Measurements from ENCODE around the gene METTL13. TPM values are rescaled to one million over a fixed set of nuclear protein-coding genes. Genes with fewer than 3 reads are reported as not detected.
A peak's percentile ranks its signal among the peaks of the same experiment; 100 is the strongest.

METTL13 gene
- total RNA-seq, 2 donors from 2014 or later: 19.9 to 42.7 TPM

DNA sequence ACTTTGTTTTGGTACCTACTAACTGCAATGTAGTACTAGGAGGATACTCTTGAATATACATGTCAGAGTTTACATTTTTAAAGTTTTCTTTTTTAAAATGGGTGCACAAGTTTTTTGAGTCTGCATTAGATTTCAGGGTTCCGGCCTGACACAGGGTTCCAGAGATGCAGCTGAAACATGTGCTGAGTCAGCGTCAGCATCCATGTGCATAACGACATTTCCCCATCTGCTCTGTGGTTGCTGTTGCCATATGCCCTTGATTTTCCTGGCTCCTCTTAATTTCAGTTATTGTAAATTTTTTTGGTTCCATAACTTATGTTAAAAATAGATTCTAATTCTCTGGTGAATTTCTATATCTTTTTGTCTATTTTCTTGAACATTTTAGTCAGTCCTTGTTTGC, 12.3 kb upstream of the METTL13 start:
- Histone ChIP-seq H3K27ac (no peak overlapping the region), H3K27me3 (no peaks in the 10 kb centered on the region), H3K4me1 (no peaks in the 10 kb centered on the region), H3K4me3 (no peak overlapping the region), H3K9me3 (no peaks in the 10 kb centered on the region), H3K36me3 (no peaks in the 10 kb centered on the region), H3K9ac (ENCODE audit: low read depth in 2 of 2, low read length in 2 of 2) (no peak overlapping the region)
- DNase-seq: no peak
- TF ChIP-seq, protein P1, sequence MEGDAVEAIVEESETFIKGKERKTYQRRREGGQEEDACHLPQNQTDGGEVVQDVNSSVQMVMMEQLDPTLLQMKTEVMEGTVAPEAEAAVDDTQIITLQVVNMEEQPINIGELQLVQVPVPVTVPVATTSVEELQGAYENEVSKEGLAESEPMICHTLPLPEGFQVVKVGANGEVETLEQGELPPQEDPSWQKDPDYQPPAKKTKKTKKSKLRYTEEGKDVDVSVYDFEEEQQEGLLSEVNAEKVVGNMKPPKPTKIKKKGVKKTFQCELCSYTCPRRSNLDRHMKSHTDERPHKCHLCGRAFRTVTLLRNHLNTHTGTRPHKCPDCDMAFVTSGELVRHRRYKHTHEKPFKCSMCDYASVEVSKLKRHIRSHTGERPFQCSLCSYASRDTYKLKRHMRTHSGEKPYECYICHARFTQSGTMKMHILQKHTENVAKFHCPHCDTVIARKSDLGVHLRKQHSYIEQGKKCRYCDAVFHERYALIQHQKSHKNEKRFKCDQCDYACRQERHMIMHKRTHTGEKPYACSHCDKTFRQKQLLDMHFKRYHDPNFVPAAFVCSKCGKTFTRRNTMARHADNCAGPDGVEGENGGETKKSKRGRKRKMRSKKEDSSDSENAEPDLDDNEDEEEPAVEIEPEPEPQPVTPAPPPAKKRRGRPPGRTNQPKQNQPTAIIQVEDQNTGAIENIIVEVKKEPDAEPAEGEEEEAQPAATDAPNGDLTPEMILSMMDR (IDR thresholded peaks at IDR 0.05): no peak
- intact Hi-C loops (cut with DNase I): no loop called here

DNA sequence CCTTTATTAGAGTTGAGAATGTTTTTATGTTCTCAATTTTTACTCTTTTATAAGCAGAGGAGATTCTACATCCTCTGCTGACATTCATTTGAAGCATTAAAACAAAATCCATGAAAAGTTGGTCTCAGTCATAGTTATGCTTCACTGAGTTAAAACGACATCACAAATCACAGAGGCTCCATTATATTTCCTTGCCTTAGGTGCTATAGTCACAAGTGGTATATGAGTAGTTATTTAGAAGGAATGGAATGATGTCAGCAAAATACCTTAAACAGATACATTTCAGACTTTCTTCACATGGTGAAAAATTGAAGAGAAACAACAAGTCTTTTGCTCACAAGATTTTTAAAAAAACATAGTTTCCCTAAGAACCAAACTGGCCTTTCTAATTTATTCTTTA, 11.7 kb upstream of the METTL13 start:
- DNase-seq: no peak
- no peaks in the 10 kb centered on the region for H3K4me1 ChIP-seq
- no peak overlapping the region for H3K4me3 ChIP-seq
- H3K9ac ChIP-seq (ENCODE audit: low read depth in 2 of 2, low read length in 2 of 2): no peak overlapping the region
- no peaks in the 10 kb centered on the region for H3K9me3 ChIP-seq
- intact Hi-C loops (cut with DNase I): no loop called here
- H3K36me3 ChIP-seq: no peaks in the 10 kb centered on the region
- H3K27me3 ChIP-seq: no peaks in the 10 kb centered on the region
- TF ChIP-seq, protein P1 (IDR thresholded peaks at IDR 0.05): no peak
- H3K27ac ChIP-seq: no peak overlapping the region

DNA sequence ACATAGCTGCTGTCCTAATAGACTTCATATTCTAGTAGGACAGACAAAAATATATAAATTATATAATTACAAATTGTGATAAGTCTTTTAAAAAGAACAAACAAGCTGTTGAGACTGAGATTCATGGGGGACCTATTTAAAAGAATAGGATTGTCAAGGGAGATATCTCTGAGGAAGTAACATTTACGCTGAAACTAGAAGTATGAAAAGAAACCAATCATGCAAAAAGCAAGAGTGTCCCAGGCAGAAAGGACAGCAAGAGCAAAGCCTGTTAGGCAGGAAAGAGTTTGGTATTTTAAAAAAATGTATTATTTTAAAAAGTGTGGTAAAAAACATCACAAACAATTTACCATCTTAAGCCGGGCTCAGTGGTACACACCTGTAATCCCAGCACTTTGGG, 9.1 kb upstream of the METTL13 start:
- Histone ChIP-seq H3K4me3 (no peak overlapping the region), H3K36me3 (no peaks in the 10 kb centered on the region), H3K27me3 (no peaks in the 10 kb centered on the region), H3K9ac (ENCODE audit: low read depth in 2 of 2, low read length in 2 of 2) (no peak overlapping the region), H3K27ac (no peak overlapping the region), H3K4me1 (no peaks in the 10 kb centered on the region), H3K9me3 (no peaks in the 10 kb centered on the region)
- TF ChIP-seq, protein P1 (IDR thresholded peaks at IDR 0.05): no peak
- intact Hi-C loops (cut with DNase I): no loop called here
- no peak for DNase-seq

DNA sequence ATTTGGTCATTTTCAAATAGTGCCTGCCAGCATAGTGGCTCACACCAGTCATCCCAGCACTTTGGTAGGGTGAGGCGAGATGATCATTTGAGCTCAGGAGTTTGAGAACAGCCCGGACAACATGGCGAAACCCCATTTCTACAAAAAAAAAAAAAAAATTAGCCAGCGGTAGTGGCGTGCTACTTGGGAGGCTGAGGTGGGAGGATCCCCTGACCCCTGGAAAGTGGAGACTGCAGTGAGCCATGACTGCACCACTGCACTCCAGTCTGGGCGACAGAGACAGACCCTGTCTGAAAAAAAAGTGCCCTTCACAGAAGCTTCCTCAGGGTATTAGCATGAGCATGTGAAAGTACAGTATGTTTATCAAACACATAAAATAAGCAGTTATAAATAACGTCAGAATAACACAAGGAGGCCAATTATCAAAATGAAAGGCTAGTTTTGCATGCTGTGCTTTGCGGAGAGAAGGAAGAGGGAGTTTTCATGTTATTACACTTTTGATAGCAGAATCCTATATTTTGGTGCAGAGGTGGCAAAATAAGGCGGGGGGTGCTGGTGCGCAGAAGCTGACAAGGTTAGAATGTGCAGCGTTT, 781 bp upstream of the METTL13 start:
- peak overlapping the region; percentile 88 for H3K27ac ChIP-seq
- peaks cover 9% of the 10 kb centered on the region for H3K4me1 ChIP-seq
- peak overlapping the region; percentile 74 to 79 for H3K9ac ChIP-seq (ENCODE audit: low read depth in 2 of 2, low read length in 2 of 2)
- peak overlapping the region; percentile 37 for H3K4me3 ChIP-seq
- DNase-seq: no peak
- TF ChIP-seq, protein P1 (IDR thresholded peaks at IDR 0.05): no peak
- intact Hi-C loops (cut with DNase I): loop anchor here (5.0 to 10.0 kb wide), 2 partner anchors 38 to 136 kb away; partner anchors contain the start of gene VAMP4
- H3K36me3 ChIP-seq: no peaks in the 10 kb centered on the region
- H3K9me3 ChIP-seq: no peaks in the 10 kb centered on the region
- H3K27me3 ChIP-seq: no peaks in the 10 kb centered on the region

DNA sequence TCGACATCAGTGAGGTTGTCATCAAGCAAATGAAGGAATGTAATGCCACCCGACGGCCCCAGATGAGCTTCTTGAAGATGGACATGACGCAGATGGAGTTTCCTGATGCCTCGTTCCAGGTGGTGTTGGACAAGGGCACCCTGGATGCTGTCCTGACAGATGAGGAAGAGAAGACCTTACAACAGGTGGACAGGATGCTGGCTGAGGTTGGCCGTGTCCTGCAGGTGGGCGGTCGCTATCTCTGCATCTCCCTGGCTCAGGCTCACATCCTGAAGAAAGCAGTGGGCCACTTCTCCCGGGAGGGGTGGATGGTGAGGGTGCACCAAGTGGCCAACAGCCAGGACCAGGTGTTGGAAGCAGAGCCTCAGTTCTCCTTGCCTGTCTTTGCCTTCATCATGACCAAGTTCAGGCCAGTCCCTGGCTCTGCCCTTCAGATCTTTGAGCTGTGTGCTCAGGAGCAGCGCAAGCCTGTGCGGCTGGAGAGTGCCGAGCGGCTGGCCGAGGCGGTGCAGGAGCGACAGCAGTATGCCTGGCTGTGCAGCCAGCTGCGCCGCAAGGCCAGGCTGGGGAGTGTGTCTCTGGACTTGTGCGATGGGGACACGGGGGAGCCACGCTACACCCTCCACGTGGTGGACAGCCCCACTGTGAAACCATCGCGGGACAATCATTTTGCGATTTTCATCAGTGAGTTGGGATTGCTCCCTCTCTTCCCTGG, 2.5 kb downstream of the METTL13 start:
- H3K9ac ChIP-seq (ENCODE audit: low read depth in 2 of 2, low read length in 2 of 2): no peak overlapping the region
- H3K4me1 ChIP-seq: peaks cover 9% of the 10 kb centered on the region
- TF ChIP-seq, protein P1 (IDR thresholded peaks at IDR 0.05): no peak
- DNase-seq: no peak
- H3K27me3 ChIP-seq: no peaks in the 10 kb centered on the region
- H3K9me3 ChIP-seq: no peaks in the 10 kb centered on the region
- intact Hi-C loops (cut with DNase I): loop anchor here (5.0 to 10.0 kb wide), 2 partner anchors 42 to 139 kb away; partner anchors contain the start of gene VAMP4
- H3K4me3 ChIP-seq: no peak overlapping the region
- H3K27ac ChIP-seq: no peak overlapping the region
- peaks cover 13% of the 10 kb centered on the region for H3K36me3 ChIP-seq

All from colonic mucosa (tissue), 4 donors.